KOPT-K1 (cell line): Measurements from ENCODE around the gene RNF43.
A peak's percentile ranks its signal among the peaks of the same experiment; 100 is the strongest.

Experiments
- H3K27ac ChIP-seq: fragments of 200-600 bp; sonication (generic); 2 replicates; pipeline ENCODE4 v1.5.1; 2016; ENCODE audit warnings: antibody characterized with exemption, mild to moderate bottlenecking, low read depth, low read length; ENCODE audit not compliant: poor library complexity, severe bottlenecking
- H3K36me3 ChIP-seq: fragments of 200-600 bp; sonication (generic); 2 replicates; pipeline ENCODE4 v1.5.1; 2017; ENCODE audit warnings: antibody characterized with exemption, mild to moderate bottlenecking, low read length, moderate library complexity; ENCODE audit not compliant: insufficient read depth
- H3K9me3 ChIP-seq: fragments of 200-600 bp; sonication (generic); 2 replicates; pipeline ENCODE4 v1.5.1; 2017; ENCODE audit warnings: antibody characterized with exemption, low read length, mild to moderate bottlenecking; ENCODE audit not compliant: insufficient read depth, poor library complexity, severe bottlenecking

Gene RNF43

GRCh38 chr17:58380207-58381123 is 36.9 kb downstream of the RNF43 start:
- Histone ChIP-seq H3K36me3 (no peaks in the 10 kb centered on the region), H3K9me3 (no peaks in the 10 kb centered on the region), H3K27ac (peak overlapping the region; percentile 72)

DNA sequence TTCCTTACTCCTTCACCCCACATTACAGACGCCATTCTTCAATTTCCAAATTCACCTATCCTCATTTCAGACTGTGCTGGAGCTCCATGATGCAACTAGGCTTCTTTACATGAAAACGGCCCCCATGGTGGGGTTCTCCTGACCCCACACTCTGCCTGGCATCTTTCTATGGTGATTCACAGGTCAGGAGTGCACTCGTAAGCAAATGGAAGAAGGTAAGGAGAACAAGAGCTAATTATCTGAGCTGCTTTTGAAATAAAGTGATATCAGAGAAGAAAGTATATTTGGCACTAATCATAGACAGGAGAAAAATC is 37.9 kb downstream of the RNF43 start:
- H3K9me3 ChIP-seq, result no peaks in the 10 kb centered on the region
- H3K36me3 ChIP-seq, result no peaks in the 10 kb centered on the region
- H3K27ac ChIP-seq, result peak overlapping the region; percentile 72

GRCh38 chr17:58378733-58379510 is 38.4 kb downstream of the RNF43 start:
- no peaks in the 10 kb centered on the region for H3K36me3 ChIP-seq
- peak overlapping the region; percentile 72 for H3K27ac ChIP-seq
- no peaks in the 10 kb centered on the region for H3K9me3 ChIP-seq

DNA sequence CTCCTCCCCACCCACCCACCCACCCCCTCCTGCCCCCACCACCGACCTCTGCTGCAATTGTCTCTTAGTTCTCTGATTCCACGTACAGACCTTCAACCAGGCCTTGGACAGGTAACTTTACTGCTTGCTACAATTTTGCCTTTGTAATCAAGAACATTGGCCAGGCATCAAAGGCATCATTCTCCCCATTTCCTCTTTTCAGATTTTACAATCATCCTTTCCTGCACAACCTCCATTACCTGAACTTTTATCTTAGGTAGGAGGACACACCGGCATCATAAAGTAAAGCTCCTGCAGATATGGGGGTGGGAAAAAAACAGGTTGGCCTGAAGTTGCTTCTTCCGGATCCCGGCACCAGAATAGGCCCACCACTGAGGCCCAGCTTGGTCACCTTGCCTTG is 39.7 kb downstream of the RNF43 start:
- H3K36me3 ChIP-seq, result no peaks in the 10 kb centered on the region
- no peaks in the 10 kb centered on the region for H3K9me3 ChIP-seq
- peak overlapping the region; percentile 14 for H3K27ac ChIP-seq

DNA sequence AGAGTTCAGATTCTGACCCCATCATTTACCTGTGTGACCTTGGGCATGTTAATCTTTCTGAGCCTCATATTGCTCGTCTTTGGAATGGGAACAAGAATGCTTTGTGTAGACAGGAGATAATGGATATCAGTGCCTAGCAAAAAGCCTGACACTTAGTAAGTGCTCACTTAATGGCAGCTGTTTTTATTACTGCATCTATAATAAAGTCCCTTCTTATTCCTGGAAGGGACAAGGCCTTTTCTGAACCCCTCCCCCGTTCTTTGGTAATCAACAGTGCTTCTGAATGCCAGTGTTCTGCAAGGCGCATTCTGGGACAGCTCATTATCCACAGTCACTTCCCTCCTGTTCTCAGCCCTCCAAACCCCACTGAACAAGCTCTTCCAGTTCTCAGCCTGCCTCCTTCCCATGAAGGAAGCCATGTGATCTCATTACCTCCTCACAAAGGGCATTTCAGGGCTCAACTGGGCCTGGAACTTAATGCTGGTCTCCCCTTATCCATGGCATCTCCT is 40.2 kb downstream of the RNF43 start:
- H3K9me3 ChIP-seq, result no peaks in the 10 kb centered on the region
- H3K27ac ChIP-seq, result no peak overlapping the region
- H3K36me3 ChIP-seq, result no peaks in the 10 kb centered on the region

DNA sequence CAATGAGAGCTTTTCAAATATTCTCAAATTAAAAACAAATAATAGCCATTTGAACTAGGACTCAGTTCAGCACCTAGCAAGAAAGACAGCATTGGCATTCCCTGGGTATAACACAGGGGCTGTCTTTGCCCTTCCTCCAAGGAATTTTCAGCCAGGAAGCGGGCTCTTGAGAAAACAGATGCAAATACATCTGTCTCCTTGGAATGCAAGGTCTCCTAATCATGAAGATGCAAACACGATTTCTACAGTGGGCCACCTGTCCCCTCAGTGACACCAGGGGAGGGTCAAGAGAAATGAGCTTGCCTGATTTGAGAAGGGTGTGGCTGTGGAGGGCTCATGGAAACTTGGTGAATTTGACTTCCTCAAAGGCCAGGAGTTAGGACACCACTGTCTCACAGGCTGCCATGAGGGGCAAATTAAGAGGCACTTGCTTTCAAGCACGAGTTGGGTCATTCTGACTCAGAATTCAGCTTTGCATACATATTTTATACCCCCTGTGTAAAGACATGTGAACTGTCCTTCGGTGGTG is 40.8 kb downstream of the RNF43 start:
- Histone ChIP-seq H3K36me3 (no peaks in the 10 kb centered on the region), H3K9me3 (no peaks in the 10 kb centered on the region), H3K27ac (no peak overlapping the region)

DNA sequence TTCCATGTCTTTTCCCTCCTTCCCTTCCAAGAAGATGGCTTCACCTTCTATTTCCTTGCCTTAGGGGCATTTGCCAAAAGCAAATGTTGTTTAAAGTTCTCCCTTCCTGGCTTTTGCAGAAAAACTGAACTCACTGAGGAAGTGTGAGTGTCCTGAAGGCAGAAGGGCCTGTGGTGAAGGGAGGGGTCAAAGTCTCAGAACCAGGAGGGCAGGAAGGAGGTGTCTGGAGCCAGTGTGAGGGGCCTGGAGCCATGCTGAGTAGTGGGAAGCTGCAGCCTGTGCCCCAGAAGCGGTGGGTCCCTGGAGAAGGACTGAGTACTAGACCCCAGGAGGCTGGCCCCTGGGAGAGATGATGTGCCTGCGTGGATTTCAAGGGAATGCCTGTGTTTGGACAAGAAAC is 41.5 kb downstream of the RNF43 start:
- Histone ChIP-seq H3K27ac (no peak overlapping the region), H3K36me3 (no peaks in the 10 kb centered on the region), H3K9me3 (no peaks in the 10 kb centered on the region)

GRCh38 chr17:58375256-58375655 is 42.1 kb downstream of the RNF43 start:
- no peak overlapping the region for H3K27ac ChIP-seq
- no peaks in the 10 kb centered on the region for H3K9me3 ChIP-seq
- no peaks in the 10 kb centered on the region for H3K36me3 ChIP-seq

- H3K9me3 ChIP-seq, result no peaks in the 10 kb centered on the region
- H3K27ac ChIP-seq, result no peak overlapping the region
- no peaks in the 10 kb centered on the region for H3K36me3 ChIP-seq
These were observed 43.4 kb downstream of the RNF43 start for GRCh38 chr17:58373923-58374322.

GRCh38 chr17:58373003-58373402 is 44.3 kb downstream of the RNF43 start:
- peak overlapping the region; percentile 3 for H3K27ac ChIP-seq
- no peaks in the 10 kb centered on the region for H3K36me3 ChIP-seq
- H3K9me3 ChIP-seq, result no peaks in the 10 kb centered on the region

DNA sequence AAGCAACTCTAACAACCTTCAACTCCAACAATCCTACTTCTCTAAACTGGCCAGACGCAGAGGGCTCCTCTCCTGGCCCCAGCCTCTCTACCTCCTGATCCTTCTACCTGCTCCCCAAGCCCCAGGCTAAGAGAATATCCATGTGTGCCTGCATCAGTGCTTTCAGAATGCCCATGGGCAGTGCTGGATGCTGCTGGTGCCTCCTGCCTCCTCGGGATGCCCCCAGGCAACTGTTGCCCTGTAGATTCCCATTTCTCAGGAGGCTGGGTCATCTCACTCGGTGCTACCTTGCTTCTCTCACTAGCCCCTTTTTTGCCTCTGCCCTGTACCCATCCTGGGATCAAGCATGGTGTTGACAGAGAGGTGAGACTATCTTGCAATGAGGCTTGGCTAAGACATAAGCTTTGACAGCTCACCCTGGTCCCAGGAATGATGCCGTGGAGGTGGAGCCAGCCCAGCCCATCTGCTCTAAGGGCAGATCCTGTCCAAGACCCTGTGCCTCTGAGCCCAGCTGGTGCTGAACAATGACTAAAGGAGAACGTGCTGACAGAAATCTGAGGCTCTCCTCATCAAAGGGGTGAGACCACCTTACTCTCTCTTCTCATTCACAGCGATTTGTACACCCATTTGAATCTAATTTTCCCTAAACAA is 45.9 kb downstream of the RNF43 start:
- no peak overlapping the region for H3K27ac ChIP-seq
- no peaks in the 10 kb centered on the region for H3K36me3 ChIP-seq
- H3K9me3 ChIP-seq, result no peaks in the 10 kb centered on the region

DNA sequence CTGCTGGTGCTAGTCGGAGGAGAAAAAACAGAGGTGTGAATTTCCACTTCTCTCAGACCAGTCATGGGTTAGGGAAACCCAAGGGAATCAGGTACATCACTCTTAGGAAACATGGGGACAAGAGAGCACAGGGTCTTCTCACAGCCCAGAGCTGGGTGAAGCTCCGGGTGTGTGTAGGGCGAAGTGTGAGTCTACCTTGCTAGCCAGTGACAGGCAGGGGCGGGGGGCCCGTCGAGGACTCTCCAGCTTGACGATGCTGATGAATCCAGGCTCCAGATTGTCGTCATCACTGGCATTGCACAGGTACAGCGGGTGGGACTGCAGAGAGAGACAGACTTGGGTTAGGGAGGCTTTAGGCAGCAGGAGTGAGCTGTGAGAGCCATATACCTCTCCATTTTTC is 46.6 kb downstream of the RNF43 start:
- no peak overlapping the region for H3K27ac ChIP-seq
- no peaks in the 10 kb centered on the region for H3K9me3 ChIP-seq
- no peaks in the 10 kb centered on the region for H3K36me3 ChIP-seq

- Histone ChIP-seq H3K36me3 (no peaks in the 10 kb centered on the region), H3K27ac (no peak overlapping the region), H3K9me3 (no peaks in the 10 kb centered on the region)
These were observed 47.0 kb downstream of the RNF43 start for GRCh38 chr17:58370309-58370708.

DNA sequence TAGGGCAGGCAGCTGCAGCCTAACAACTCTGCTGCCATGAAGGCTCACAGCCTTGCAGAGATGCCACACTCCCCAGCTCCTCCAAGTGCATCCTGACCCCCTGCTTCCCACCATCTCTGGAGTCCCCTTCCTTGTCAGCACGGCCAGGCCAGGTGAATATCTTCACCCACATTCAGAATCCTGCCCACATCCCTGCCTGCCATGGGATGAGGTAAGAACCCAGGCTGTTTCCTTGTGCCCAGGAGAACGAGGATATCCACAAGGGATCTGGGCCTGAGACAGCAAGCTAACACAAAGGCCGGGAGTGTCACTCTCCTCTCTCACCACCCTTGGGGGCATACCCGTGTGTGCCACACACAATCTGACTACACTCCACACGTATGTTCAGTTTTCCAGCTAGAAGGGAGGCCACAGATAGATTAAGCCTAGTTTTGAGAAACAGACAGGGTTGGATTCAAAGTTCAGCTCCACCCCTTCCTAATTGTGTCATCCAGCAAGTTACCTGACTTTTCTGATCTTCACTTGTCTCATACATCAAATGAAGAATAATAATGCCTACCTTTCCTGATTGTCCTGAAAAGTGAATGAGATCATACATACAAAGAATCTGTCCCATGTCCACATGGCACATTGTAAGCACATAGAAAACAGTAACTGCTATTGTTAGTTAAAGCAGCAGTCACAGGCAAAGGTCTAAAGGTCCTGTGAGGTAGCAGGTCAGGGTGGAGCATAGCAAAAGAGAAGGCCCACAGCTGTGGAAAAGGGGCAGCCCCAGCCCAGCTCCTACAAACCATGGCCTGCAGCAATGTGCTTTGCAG is 47.9 kb downstream of the RNF43 start:
- H3K36me3 ChIP-seq, result no peaks in the 10 kb centered on the region
- H3K9me3 ChIP-seq, result no peaks in the 10 kb centered on the region
- H3K27ac ChIP-seq, result no peak overlapping the region
